GM20000 (cell line): ENCODE measurements around the gene TIE1.

Experiments used
- DNase-seq: peaks from one replicate; pipeline ENCODE4 v3.0.0; 2012; ENCODE audit warnings: low spot score
- CTCF ChIP-seq: IDR thresholded peaks from 2 replicates; pipeline ENCODE4 v1.5.1; 2012; ENCODE audit warnings: mild to moderate bottlenecking, control low read depth; ENCODE audit errors: extremely low read depth, missing control alignments

Gene TIE1

GRCh38 chr1:43352351-43352705, 51.5 kb downstream of the TIE1 start:
- no peak for DNase-seq
- no peak for TF ChIP-seq CTCF

DNA sequence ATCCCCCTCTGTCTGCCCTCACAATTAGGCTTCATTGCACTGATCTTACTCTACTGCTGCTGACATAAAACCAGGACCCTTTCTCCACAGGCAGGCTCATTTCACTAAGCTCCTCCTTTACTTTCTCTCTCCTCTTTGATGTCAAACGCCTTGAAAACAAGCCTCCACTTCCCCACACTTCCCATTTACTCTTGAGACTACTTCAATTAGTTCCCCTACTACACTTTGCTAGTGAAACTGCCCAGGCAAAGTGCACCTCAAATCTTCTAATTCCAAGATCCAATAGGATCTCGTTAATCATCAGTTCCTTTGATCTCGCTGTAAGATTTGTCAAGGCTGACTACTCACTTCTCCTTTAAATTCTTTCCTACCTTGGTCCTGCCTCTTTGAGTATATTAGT, 52.1 kb downstream of the TIE1 start:
- no peak for DNase-seq
- TF ChIP-seq CTCF, result no peak

DNA sequence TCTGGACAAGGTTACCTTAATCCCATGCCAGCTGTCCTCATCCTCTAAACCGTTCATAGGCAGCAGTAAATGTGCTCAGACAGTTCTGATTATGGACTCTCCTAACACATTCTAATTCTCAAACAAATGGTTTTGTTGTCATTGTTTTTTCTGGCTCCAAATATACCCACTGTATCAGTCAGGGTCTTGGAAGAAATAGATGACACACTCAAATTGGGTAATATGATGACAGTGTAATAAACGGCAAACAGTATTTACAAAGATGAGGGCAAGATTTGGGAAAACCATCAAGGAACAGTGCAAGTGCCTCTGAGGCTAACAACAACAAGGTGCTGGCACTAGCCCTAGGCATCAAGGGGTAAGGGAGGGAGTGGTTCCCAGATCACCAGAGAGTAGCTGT, 53.7 kb downstream of the TIE1 start:
- no peak for DNase-seq
- TF ChIP-seq CTCF, result no peak

DNA sequence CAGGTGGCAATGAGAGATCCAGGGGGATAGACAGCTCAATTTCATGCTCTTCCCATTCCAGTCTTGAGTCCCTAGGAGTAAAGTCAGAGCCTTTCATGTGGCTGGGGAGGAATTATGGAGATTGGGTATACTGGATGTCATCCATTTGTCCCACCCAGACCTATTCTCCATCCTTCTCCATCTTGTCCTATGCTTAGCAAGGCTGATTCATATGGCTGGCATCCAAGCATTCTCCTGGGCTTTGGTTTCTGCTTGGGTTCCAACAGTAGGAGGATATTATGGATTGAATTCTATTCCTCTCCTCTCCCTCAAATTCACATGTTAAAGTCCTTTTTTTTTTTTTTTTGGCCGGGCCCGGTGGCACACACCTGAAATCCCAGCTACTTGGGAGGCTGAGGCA, 54.2 kb downstream of the TIE1 start:
- no peak for TF ChIP-seq CTCF
- no peak for DNase-seq

DNA sequence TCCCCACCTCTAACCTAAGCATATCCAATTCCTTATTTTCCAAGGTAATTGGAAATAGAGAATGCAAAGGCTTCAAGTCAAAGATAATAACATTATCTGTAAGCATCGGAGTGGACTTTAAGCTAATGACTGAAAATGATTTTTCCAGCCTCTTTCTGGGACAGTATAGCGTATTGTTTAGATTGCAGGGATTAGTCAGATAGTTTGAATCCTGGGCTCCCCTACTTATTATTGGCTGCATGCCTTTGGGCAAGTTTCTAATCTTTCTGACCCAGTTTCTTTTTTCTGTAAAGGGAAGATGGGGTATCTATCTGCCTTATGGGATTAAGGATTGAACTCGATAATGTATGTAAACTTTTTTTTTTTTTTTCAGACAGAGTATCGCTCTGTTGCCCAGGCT, 56.5 kb downstream of the TIE1 start:
- DNase-seq, result no peak
- TF ChIP-seq CTCF, result no peak

- DNase-seq, result peak; percentile 73
- peak; percentile 40 for TF ChIP-seq CTCF
Measured at GRCh38 chr1:43358121-43358745, 57.5 kb downstream of the TIE1 start.

DNA sequence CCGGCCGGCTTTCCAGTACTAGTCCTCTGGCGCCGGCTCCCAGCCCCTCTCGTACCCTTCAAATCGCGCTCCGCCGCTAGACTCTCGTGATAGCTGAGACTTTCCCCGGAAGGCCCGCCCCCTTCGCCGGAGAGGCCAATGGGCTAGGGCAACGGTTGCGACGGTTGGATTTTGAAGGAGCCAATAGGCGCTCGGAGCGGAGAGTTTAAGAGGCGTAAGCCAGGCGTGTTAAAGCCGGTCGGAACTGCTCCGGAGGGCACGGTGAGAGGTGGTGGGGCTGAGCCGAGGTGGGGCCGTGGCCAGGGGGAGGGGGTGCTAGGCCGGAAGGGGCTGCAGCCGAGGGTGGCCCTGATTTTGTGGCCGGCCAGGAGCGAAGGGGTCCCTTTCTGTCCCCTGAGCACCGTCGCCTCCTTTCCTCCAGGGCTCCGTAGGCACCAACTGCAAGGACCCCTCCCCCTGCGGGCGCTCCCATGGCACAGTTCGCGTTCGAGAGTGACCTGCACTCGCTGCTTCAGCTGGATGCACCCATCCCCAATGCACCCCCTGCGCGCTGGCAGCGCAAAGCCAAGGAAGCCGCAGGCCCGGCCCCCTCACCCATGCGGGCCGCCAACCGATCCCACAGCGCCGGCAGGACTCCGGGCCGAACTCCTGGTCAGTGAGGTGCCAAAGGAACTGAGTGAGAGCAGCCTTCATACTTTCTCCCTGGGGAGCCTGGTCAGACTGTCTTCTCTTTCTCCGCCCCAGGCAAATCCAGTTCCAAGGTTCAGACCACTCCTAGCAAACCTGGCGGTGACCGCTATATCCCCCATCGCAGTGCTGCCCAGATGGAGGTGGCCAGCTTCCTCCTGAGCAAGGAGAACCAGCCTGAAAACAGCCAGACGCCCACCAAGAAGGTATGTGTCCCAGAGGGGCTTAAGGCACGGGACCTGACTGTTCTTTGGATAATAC, 58.2 kb downstream of the TIE1 start, which contains the start of gene CDC20:
TSS of gene CDC20 (plus strand) at position 236 of the 948 bp plus-strand sequence. CDS start at position 471, 235 bp downstream.
- DNase-seq, result peak; percentile 97
- TF ChIP-seq CTCF, result no peak
